HT-29 (cell line): ENCODE results near the gene FAM162B. TPM values are rescaled to one million over a fixed set of nuclear protein-coding genes. Genes with fewer than 3 reads are reported as not detected.
"Not testable (repeated sequence)": the region's sequence is repeated elsewhere in the genome, so short reads cannot be mapped to it uniquely, and the experiment has no call there.

Experiments used
- DNase-seq: peaks from one replicate; pipeline ENCODE4 v3.0.0-alpha.2; 2015; ENCODE audit warnings: low spot score
- total RNA-seq: library from RNA; depleted of rRNA; stranded (reverse); fragments of >200 nt; shearing (Covaris generic); gene quantifications from 2 replicates; pipeline ENCODE4 v1.2.3, GENCODE V29; 2014; rRNA removed

Gene FAM162B
- total RNA-seq, 1 experiment from 2014 or later = not detected

GRCh38 chr6:116726947-116727346 lies 38.6 kb downstream of the FAM162B start:
- DNase-seq = no peak

- no peak for DNase-seq
These were observed 50.8 kb downstream of the FAM162B start for GRCh38 chr6:116714761-116715160.

DNA sequence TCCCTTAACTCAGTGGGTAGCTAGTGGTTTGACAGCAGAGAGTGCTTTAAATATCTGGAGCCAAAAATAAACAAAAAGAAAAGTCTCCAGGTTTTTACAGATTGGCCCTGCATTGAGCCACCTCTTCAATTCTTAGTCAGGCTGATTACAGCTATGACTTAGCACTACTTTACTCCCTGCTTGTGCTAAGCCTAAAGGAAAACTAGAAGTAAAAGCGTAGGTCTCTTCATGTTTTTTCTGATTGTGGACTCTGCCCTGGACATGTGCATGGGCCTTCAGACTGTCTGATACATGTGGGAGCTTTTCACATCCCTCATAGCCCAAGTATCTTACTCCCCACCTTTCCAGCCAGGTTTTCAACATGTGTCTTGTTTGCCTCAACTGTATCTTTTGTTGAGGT lies 51.2 kb downstream of the FAM162B start:
- no peak for DNase-seq

DNA sequence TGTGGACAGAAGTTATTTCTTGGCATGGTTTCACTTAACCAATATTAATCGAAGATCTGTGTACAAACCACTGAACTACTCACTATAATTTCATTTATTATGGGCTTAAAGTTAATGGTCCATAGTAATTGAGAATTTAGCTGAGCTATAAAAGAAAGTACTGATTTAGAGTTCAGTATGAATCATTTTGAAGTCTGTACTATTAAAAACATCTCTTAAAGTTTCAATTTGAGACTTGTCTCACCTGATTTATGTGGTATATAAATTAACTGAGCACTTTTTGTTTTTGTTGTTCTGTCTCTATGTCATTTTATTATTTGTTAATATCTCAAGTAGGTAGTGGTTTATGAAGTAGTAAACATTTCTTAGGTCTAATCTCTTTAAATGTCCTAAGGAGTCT lies 59.6 kb downstream of the FAM162B start:
- no peak for DNase-seq

- DNase-seq = not testable (repeated sequence)
These were observed 61.6 kb downstream of the FAM162B start for GRCh38 chr6:116703888-116704287.

Other genes starting within 250 kb of the FAM162B start
- gene TRAPPC3L, start 220.0 kb downstream of the FAM162B start, total RNA-seq = not detected in 2 replicates
- gene CALHM4, start 212.0 kb downstream of the FAM162B start, total RNA-seq = not detected in 2 replicates
- 9.1 and 15.4 TPM in 2 replicates for gene RWDD1, start 194.2 kb downstream of the FAM162B start, total RNA-seq
- 0.31 TPM in 1 of 2 replicates, not detected in the other for gene RSPH4A, start 149.2 kb downstream of the FAM162B start, total RNA-seq
- gene ZUP1, start 97.0 kb downstream of the FAM162B start, total RNA-seq = 6.0 and 6.1 TPM in 2 replicates
- gene KPNA5, start 84.5 kb downstream of the FAM162B start, total RNA-seq = 1.6 and 2.6 TPM in 2 replicates
- not detected in 2 replicates for gene GPRC6A, start 63.4 kb upstream of the FAM162B start, total RNA-seq
- 0.13 and 0.23 TPM in 2 replicates for gene RFX6, start 111.5 kb upstream of the FAM162B start, total RNA-seq